ENCODE data around the gene COG7.
A peak's percentile ranks its signal among the peaks of the same experiment; 100 is the strongest.
"Not testable (repeated sequence)": the region's sequence is repeated elsewhere in the genome, so short reads cannot be mapped to it uniquely, and the experiment has no call there.

Gene COG7

DNA sequence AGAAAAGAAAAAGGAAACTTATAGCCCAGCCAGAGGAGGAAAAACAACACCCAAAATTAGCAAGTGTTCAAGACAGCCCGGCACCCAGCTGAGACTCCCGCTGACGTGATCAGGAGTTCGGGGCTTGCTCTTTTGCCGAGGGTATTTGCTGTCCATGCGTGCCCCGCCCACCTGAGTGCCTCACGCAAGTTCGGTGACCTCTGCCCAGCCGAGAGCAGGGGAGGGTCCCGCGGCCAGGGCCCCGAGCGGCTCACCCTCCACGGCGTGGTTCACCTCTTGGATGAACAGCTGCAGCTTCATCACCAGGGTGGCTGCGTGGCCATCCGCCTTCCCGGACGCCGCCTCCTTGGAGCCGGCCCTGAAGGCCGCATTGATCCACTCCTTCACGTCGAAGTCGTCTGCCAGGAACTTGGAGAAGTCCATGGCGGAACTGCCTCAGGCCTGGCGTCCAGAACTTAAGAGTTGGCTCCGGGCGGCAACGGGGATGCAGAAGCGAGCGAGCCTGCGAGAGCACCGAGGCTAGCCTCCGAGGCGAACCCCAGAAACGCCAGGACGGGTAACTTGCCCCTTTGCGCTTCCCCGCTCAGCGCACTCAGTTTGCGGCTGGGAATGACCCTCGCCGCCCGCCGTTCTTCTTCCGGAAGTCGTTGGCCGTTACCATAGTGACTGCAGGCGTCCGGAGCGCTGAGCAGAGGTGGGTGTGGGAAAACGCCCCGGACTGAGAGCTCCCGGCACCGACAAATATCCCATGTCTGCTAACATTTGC is at the start of gene COG7:
COG7 (minus strand) TSS at position 618 of the 766 bp plus-strand sequence; CDS start at position 423, 195 bp downstream.
- peak; percentile 33 for DNase-seq (ENCODE audit: low read depth, low spot score)

DNA sequence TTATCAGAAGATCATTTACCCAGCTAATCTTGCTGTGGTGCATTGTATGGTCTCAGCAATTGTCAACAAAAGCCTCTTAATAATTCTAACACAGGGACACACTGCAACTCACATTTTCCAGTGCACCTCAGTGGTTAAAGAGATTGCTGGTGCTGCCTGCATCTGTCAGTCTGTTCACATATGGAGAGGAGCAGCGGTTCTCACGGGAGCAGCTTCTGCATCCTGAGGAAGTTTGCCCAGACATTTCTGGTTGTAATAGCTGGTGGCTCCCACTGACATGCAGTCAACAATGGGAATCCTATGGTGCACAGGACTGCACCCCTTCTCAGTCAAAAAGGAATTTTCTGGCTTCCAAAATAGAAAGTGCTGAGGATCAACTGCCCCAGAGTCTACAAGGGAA is 49.5 kb upstream of the COG7 start:
- DNase-seq (ENCODE audit: low read depth, low spot score), result no peak

DNA sequence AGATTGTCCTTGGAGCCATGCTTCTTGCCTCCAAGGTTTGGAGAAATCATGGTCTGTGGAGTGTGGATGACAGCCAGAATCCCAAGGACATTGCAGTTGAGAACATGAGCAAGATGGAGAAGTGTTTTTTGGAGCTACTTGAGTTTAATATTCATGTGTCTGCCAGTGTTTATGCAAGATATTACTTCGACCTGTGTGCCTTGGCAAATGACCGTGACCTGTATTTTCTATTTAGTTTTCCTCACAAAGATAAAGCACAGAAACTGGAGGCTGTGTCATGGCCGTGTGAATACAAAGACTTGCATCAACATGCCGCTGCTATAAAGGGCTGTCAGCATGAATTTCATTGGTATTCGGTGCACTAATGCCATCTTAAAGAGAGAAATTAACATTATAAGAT is 48.3 kb upstream of the COG7 start:
- DNase-seq (ENCODE audit: low read depth, low spot score), result no peak

DNA sequence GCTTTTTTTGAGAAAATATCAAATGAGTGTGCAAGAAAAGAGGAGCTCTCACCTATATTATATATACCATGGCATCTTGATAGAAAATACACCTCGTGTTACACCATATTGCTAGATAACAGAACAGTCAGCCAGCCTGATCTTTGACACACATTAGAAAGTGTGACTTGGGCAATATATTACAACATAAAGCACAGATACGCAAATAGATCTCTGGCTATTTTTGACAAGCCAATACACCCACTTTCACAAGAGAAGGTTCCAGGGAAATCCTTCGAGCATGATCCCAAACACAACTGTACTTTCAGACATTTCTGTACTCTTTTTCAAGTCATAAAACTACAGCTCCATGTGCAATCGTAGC is 47.9 kb upstream of the COG7 start:
- DNase-seq (ENCODE audit: low read depth, low spot score), result no peak

DNA sequence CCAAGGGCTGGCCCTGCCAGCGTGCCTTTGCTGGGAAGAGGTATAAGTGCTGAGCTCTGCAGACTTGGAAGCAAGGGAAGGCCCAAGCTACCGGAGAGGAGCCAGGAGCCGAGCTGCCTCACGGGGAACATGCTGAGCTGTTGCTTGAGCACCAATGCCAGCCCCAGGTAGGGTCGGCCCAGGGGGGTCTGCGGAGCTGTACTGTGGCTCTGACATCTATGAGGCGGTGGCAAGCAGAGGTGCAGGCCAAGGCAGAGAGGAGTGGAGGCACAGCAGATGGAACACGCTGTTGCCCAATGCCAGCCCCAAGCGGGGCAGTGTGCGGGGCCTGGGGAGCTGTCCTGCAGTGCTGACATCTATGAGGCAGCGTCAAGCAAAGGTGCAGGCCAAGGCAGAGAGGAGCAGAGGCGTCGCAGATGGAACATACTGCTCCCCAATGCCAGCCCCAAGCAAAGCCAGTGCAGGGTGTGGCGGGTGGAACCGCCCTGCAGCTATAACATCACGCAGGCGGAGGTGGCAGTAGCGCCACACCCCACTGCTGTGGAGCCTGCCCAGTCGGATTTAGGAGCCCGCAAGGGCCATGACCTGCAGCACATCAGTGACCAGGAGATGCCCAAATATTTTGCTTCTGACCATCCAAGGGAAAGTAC is 47.3 kb upstream of the COG7 start:
- no peak for DNase-seq (ENCODE audit: low read depth, low spot score)

DNA sequence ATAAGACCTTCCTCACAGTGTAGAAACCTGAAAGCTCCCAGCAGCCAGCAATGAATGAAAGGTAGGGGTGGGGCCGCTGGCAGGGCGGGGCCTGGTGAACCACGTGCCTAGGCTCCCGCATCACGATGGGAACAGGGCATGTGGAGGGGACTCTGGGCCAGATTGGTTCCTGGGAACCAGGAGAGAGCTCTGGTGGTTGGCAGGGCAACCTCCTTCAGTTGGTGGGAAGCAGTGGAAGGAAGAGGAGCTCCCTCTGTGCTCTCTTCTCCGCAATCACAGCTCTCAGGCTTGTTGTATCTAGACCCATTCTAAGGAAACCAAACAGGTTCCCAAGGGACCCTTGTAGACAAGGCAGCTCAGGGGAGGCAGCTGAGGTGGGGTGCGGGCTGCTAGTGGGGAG is 46.8 kb upstream of the COG7 start:
- no peak for DNase-seq (ENCODE audit: low read depth, low spot score)

DNA sequence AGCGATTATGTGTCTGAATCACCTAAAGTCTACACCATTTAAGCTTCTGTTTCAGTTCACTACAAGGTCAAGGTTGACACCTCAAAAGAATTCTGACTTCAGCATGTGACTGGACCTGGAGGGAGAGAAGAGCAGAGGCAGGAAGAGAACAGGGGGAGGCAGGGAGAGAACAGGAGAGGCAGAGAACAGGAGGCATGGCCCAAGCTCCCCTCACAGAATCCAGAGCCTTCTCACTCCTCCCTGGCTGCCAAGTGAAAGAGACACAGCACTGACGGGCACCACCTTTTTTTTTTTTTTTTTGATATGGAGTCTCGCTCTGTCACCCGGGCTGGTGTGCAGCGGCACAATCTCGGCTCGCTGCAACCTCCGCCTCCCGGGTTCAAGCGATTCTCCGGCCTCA is 45.9 kb upstream of the COG7 start:
- DNase-seq (ENCODE audit: low read depth, low spot score), result no peak

DNA sequence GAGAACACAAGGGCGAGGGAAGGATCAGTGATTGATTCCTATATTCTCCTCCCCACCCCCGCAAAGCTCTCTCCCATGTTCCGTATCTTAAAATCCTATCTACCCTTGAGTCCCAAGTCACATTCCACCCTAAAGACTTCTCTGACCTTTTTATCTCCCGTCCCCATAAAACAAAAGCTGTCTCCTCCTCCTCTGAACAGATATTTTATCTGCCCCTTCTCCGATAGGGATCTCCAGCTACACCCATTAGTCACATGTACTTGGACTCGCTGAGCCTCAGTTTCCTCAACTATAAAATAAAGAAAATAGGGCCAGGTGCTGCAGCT is 44.5 kb upstream of the COG7 start:
- DNase-seq (ENCODE audit: low read depth, low spot score), result no peak

DNA sequence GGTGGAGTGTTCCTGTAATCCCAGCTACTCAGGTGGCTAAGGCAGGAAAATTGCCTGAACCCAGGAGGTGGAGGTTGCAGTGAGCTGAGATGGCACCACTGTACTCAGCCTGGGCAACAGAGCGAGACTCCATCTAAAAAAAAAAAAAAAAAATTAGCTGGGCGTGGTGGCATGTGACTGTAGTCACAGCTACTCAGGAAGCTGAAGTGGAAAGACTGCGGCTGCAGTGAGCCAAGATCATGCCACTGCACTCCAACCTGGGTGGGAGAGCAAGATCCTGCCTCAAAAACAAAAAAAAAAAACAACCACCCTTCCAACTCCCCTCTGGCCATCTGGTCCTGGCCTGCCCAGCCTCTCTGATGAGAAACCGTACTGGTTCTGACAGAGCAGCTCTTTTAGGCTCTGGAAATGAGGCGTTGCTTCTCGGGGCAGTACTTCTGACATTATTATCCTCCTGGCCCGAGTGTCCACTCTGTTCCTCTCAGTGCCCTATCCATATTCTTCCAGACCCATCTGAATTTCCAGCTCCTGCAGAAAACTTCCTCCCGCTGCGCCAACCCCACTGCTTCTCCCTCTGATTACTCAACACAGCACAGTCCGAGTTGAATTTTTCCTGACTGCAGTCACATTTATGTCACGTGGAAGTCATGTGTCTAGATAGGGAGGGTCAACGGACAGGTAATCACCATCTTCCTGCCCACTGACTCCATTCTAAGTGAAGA is 44.0 kb upstream of the COG7 start:
- no peak for DNase-seq (ENCODE audit: low read depth, low spot score)

DNA sequence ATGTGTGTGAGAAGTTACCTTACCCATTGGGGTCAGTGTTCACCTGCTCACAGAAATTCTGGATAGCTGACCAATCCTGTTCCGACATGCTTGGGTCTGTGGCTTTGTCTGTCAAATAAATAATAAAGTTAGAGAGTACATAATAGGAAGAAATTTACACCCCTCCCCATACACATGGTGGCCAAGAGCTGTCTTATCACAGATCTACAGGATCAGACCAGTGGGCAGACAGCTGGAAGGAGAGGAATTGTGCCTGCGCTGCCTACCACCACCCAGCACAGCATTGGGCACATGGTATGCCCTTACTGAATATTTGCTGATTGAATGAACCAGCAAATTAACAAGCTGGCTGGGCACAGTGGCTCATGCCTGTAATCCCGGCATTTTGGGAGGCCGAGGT is 42.7 kb upstream of the COG7 start:
- no peak for DNase-seq (ENCODE audit: low read depth, low spot score)

DNA sequence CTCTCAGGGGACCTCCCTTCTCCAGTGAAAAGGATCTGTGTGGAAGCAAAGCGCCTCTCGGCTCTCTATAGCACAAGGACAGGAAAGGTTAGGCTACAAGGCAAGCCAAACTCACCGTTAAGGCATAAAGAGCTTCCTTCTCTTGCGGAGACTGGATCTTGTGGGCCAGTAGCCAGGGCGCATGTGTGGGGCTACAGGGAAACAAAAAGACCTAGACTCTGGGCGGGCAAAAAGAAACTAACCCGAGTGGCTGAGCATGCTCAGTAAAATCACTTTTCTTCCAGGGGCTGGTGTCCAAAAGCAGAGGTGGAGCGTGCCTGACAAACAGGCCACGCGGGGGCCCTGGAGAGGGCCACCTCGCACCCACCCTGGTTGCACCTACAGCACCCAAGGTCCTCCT is 41.2 kb upstream of the COG7 start:
- DNase-seq (ENCODE audit: low read depth, low spot score), result no peak

DNA sequence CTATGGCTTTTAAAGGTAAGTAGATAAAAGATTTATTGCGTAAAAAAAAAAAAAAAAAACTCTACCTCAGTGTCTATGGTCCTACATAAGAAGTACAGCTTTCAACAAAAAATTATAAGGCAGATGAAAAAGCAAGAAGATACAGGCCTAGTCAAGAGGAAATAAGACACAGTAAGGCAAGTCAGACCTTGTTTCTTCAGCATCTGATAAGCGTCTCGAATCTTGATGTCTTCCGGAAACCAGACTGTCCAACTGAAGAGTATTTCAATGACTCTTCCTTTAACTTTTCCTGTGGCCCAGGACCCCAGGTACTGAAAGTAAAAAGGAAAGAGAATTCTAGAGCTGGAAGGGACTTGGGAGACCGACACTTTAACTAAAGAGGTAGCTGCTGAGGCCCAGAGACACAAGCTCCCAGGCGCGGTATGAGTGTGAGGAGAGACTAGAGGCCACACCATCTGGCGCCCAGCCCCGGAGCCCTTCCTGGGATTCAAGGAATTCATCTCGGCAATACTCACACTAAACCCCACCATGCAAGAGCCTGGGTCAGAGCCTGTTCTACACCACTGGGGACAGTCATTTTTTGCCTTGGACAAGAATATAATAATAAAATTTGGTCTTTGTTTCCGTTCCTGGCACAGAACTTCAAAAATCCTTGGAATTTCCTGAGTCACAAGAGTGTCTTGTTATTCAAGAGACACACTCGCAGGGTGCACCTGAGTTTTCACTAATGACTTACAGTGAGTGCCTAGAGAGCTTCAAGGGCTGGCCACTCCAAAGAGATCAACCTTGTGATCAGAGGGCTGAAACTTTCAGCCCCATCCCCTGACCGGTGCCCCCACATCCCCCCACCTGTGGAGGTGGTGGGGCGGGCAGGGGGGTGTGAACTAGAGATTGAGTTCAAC is 38.8 kb upstream of the COG7 start:
- no peak for DNase-seq (ENCODE audit: low read depth, low spot score)

DNA sequence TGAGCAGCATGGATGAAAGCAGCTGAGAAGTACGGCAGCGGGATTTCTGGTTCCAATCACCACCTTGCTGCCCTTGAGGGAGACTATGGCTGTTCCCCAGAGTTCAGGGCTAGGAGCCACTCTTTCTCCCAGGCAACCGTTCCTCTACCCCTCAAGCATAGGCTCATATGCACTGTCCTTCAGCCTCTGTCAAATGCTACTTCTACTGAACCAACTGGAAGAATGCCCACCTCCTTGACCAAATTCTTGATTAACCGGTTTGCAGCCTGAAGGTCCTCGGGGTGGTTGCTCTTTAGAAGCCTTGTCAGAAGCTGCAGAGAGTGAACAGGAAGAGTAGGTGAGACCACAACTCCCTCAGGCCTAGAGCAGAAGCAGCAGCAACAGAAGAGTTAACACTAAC is 33.5 kb upstream of the COG7 start:
- DNase-seq (ENCODE audit: low read depth, low spot score), result no peak

DNA sequence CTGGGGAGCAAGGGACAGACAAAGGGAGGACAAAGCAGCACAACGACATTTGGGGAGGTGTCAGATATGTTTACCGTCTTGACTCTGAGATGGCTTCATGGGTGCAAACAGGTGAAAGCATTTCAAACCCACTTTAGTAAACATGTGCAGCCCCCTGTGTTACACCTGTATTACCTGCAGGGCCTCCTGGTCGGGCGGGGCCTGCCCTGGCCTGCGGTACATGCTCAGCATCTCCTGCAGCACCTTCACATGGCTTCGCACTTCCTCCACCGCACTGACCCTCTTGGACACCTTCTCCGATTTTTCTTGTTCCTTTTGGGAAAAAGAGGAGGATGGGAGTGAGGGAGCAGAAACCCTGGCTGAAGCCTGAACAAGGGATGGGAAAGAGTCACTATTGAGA is 32.9 kb upstream of the COG7 start:
- DNase-seq (ENCODE audit: low read depth, low spot score), result no peak

DNA sequence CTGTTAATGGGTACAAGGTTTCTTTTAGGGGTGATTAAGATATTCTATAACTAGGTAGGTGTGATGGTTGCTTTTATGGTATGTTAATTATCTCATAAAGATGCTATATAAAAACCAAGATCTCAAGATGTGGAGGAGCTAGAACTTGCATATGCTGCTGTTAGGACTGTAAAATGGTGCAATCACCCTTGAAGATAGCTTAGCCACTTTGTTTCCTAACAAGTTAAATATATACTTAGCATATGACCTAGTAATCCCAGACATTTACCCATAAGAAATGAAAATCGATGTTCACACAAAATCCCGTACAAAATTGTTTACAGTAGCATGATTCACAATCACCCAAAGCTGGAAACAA is 32.2 kb upstream of the COG7 start:
- DNase-seq (ENCODE audit: low read depth, low spot score), result no peak

DNA sequence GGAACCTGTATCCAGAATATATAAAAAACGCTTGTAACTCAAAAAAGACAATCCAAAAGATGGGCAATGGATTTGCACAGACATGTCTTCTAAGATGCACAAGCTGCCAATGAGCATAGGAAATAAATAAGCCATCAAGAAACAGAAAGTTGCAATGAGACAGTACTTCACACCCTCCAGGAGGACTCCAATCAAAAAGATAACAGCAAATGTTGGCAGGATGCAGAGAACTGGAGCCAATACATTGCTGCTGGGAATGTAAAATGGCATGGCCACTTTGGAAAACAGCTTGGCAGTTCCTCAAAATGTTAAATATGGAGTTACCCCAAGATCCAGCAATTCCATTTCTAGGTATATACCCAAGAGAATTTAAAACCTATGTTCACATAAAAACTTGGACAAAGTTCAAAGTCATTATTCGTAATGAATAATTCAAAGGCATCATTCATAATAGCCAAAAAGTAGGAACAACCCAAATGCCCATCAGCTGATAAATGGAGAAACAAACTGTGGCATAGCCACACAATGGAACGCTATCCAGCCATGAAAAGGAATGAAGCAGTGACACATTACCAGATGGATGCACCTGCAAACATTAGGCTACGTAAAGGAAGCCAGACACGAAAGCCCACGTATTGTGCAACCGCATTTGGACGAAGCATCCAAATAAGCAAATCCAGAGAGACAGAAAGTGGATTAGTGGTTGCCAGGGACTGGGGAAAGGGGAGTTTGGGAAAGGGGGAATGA is 31.7 kb upstream of the COG7 start:
- no peak for DNase-seq (ENCODE audit: low read depth, low spot score)

DNA sequence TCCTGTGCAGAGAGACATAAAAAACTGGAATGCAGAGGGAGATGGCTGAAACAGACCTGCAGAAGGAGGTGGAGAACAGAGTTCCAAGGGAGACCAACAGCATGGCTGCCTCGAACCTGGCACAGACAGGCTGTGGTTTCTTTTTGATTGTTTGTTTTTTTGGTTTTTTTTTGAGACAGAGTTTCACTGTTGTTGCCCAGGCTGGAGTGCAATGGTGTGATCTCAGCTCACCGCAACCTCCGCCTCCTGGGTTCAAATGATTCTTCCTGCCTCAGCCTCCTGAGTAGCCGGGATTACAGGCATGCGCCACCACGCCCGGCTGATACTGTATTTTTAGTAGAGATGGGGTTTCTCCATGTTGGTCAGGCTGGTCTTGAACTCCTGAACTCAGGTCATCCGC is 30.5 kb upstream of the COG7 start:
- not testable (repeated sequence) for DNase-seq (ENCODE audit: low read depth, low spot score)

DNA sequence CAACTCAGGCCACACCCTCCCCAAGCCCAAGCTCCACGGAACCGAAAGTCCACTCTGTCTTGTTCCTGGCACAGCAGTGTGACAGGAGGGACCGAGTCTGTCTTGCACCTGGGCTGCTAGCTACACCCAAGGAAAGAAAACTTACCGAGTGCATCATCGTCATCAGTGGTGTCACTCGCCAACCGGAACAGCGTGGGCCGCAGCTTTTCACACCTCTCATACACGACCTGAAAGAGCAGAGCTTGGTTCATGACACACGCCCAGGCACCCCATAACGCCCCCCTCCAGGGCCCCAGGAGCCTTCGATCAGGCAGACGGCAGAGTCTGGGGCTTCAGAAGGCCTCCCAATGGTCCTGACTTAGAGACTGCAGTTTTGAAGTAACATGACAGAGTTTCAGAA is 29.8 kb upstream of the COG7 start:
- no peak for DNase-seq (ENCODE audit: low read depth, low spot score)

DNA sequence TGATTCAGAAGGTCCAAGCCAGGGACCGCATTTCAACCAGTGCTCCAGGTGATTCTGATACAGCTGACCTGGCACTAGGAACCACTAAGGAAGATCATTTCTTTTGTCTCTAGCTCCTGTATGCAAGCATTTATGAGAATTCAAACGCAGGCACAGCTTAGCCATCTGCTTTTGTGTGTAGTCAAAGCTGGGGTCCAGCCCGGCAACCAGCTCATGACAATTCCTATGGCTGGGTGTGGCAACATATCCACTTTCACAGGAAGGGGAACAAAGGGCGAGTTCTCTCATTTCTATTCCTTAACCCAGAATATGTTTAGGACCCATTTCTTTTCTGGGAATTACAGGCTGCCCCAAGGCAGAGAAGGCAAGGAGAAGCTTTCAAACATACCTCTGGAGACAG is 27.3 kb upstream of the COG7 start:
- no peak for DNase-seq (ENCODE audit: low read depth, low spot score)

DNA sequence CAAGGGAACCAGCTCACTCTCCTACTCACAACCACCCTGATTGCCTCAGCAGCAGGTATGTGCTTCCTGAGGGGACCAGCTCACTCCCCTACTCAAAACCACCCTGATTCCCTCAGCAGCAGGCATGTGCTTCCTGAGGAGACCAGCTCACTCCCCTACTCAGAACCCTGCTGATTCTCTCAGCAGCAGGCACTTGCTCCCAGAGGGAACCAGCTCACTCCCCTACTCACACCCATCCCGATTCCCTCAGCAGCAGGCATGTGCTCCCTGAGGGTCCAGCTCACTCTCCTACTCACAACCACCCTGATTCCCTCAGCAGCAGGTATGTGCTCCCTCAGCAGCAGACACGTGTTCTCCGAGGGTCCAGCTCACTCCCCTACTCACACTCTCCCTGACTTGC is 26.1 kb upstream of the COG7 start:
- no peak for DNase-seq (ENCODE audit: low read depth, low spot score)

DNA sequence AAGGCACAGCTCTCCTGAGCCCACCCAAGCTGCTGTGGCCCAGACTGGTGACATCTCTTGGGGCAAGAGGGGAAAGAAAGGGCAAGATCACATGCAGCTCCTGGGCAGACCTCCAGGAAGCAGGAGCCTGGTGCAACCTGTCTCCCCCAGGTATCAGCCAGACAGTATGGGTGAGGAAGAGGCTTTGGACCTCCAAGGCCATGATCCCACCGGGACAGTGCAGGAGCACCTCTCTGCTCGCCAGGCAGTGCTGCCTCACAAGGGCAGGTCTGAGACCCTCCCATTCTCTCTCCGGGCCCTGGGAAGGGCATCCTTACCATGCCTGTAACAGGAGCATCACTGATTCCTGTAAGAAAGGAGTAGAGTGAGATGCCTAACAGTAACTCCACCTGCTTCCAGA is 25.6 kb upstream of the COG7 start:
- DNase-seq (ENCODE audit: low read depth, low spot score), result no peak

All from iPS DF 19.7 (cell line).